GM12892 (cell line): Measurements from ENCODE around the gene VSIG2.

Experiments
- DNase-seq: peaks from one replicate; pipeline ENCODE4 v3.0.0; 2011; ENCODE audit not compliant: insufficient read length
- FAIRE-seq: peaks from 2 replicates; lab custom pipeline; 2011; peaks lifted over from hg19 to GRCh38; lab: Jason Lieb, UNC
- POLR2A ChIP-seq: IDR thresholded peaks from 2 replicates; pipeline ENCODE4 v1.6.1; 2011; ENCODE audit warnings: low read depth, low read length, control low read depth
- POLR2AphosphoS5 ChIP-seq: IDR thresholded peaks from 2 replicates; pipeline ENCODE4 v1.6.1; 2011; ENCODE audit warnings: low read depth, low read length, control low read depth
- TAF1 ChIP-seq: IDR thresholded peaks from 2 replicates; pipeline ENCODE4 v1.6.1; 2011; ENCODE audit warnings: low read depth, mild to moderate bottlenecking, control low read depth, low read length, borderline replicate concordance

The VSIG2 gene

GRCh38 chr11:124762105-124762623 is 10.1 kb upstream of the VSIG2 start, which contains the start of gene ESAM:
Gene ESAM, minus strand, starts transcription at chr11:124762290. Its CDS starts 136 bp downstream, at chr11:124762154.
- DNase-seq = peak; percentile 76
- peak; percentile 94 for FAIRE-seq

DNA sequence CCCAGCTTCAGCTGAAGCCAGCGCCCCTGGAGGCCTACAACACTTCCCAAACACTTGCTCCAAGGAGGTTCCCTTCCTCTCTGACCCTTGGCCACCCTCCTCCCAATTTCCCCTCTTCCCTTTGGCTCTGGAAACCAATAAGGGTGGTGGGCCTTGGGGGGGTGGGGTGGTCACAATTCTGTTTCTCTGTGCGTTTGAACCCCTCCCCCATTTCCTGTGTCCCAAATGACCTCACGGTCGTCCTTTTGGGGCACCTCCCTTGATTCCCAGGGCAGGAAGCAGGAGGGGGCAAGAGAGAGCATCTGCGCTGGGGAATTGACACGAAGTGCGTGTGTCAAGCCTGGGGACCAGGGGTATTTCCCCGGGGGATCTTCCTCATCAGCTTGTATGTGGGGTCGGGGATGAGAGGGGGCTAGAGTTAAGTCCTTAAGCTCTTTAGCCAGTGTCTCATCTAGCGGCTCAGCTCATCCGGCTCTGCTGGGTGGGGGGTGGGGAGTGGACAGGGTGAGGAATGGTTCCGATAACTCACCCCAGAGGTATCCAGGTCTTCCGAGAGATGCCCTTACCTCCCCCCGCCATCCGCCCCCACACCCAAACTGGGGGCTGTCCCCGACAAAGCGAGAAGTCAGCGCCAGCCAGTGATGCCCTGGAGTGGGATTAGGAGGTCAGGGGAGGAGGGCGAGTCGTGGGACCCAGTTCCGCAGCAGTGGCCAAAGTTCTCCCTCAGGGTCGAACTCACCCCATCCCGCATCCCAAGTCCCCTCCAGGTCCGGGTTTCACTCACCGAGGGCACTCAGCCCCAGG is 9.4 kb upstream of the VSIG2 start:
- no peak for TF ChIP-seq TAF1
- no peak for TF ChIP-seq POLR2AphosphoS5
- no peak for TF ChIP-seq POLR2A
- FAIRE-seq = peak; percentile 38
- DNase-seq = no peak

More at GRCh38 chr11:124762105-124762623, 10.1 kb upstream of the VSIG2 start, which contains the start of gene ESAM:
- peak; percentile 70 for TF ChIP-seq POLR2A
- peak; percentile 37; the same call in 1 of the 2 replicates for TF ChIP-seq POLR2AphosphoS5
- no peak for TF ChIP-seq TAF1

GRCh38 chr11:124760806-124761205 is 8.8 kb upstream of the VSIG2 start:
- no peak for DNase-seq
- no peak for TF ChIP-seq POLR2A
- TF ChIP-seq POLR2AphosphoS5 = no peak
- no peak for TF ChIP-seq TAF1
- FAIRE-seq = peak; percentile 33

GRCh38 chr11:124760205-124760652 is 8.2 kb upstream of the VSIG2 start:
- TF ChIP-seq POLR2A (no peak), TAF1 (no peak), POLR2AphosphoS5 (no peak)
- no peak for FAIRE-seq
- DNase-seq = no peak

- TF ChIP-seq POLR2A (no peak), POLR2AphosphoS5 (no peak), TAF1 (no peak)
- peak; percentile 81 for FAIRE-seq
- DNase-seq = no peak
These were observed 7.5 kb upstream of the VSIG2 start for GRCh38 chr11:124759266-124760204.

DNA sequence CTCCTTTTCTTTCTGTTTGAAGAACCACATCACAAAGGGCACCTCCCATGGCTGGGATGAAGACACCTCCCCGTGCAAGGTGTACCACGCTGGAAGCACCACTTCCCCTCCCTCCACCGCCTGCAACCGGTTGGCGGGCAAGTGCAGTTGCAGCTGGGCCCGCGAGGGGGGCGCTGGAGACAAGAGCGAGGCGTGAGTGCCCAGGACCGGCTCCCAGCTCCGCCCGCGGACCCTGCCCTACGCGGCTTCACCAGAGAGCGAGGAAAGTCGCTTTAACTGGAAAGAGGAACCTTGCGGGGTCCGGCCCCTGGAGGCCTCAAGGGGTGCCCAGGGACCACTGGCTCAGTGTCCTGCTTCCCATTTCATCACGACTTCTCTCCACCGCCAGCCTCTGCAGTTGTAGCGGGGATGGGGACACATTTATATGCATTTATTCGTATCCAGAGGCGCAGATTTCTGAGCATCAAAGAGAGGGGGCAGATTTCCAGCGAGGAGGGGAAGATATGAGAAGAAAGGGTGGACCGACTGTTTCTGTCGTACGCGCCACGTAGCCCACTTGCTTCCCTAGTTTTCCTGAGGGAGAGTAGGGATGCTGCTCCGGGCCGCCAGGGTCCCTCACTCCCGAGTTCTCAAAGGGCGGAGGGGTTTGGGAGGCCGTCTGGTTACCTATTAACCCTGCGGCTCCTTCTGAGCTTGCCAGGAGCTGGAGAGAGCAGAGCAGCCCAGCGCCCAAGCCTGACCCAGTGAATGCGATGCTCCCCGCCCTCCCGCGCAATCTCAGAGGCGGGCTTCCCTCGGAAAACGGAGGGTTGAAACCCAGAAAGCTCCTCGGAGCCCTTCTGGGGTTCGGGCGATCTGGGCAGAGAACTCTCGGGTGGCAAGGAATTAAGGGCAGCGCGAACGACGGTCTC is 6.6 kb upstream of the VSIG2 start:
- TF ChIP-seq TAF1 (no peak), POLR2A (no peak), POLR2AphosphoS5 (no peak)
- DNase-seq (peak; percentile 64), FAIRE-seq (peak; percentile 96)

DNA sequence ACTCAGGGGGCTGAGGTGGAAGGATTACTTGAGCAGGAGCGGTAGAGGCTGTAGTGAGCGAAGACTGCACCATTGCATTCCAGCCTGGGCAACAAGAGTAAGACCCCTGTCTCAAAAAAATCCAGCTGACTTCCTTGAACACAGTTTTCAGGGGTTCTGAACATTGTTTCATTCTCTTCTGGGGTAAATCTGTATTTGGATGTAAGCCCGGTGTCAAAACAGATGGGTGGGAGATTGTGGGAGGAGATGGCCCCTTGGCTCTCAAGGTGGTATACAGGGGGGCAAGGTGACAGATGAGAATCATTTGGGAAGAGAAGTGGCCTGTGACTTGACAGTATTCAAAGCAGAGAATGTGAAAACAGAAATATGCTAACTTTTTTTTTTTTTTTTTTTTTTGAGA is 5.3 kb upstream of the VSIG2 start:
- TF ChIP-seq TAF1 (no peak), POLR2A (no peak), POLR2AphosphoS5 (no peak)

DNA sequence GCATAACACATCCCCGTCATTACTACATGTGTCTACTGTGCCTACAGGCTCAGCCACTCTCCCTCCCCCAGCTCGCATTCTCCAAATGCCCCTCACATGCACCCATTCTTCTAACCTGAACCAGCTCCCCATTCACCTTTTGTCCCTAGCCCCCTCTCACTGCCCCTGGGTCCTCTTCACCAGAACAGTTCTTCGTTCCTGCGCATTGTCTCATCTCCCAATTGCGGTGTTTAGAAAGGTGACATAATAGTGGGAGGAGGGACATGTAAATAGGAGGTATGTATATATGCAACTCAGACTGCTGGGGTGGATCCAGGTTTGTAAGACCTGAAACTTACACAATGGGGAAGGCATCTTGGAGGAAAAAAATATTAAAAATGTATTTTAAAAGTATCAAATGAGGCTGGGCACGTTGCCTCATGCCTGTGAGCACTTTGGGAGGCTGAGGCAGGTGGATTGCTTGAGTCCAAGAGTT is 4.7 kb upstream of the VSIG2 start:
- FAIRE-seq (no peak), DNase-seq (no peak)
- TF ChIP-seq POLR2A (no peak), POLR2AphosphoS5 (no peak), TAF1 (no peak)

More for the DNA sequence above, 5.3 kb upstream of the VSIG2 start:
- FAIRE-seq (no peak), DNase-seq (no peak)

GRCh38 chr11:124756033-124756752 is 4.1 kb upstream of the VSIG2 start:
- no peak for FAIRE-seq
- TF ChIP-seq TAF1 = no peak
- TF ChIP-seq POLR2AphosphoS5 = no peak
- TF ChIP-seq POLR2A = no peak
- DNase-seq = no peak
